Measurements from ENCODE around the gene SEC16B. TPM values are rescaled to one million over a fixed set of nuclear protein-coding genes. Genes with fewer than 3 reads are reported as not detected.
"Not testable (repeated sequence)": the region's sequence is repeated elsewhere in the genome, so short reads cannot be mapped to it uniquely, and the experiment has no call there.

SEC16B gene
- total and polyA plus RNA-seq, 4 experiments from 2014 or later = not detected

GRCh38 chr1:177986281-177986680 is 16.4 kb upstream of the SEC16B start:
- H3K9me3 ChIP-seq (ENCODE audit: control insufficient read depth in 1 of 2, low read length in 2 of 2); intact Hi-C loops (cut with micrococcal nuclease); H3K27me3 Mint-ChIP-seq; H3K27ac ChIP-seq (ENCODE audit: low read depth, low read length); H3K4me1 ChIP-seq (ENCODE audit: insufficient read depth, low read length); H3K27me3 ChIP-seq (ENCODE audit: insufficient read depth, low read length); H3K27ac Mint-ChIP-seq; H3K36me3 ChIP-seq (ENCODE audit: insufficient read depth, low read length); H3K4me1 Mint-ChIP-seq; H3K4me3 ChIP-seq (ENCODE audit: low read length in 2 of 2); H3K4me3 Mint-ChIP-seq; H3K36me3 Mint-ChIP-seq; DNase-seq; POLR2A ChIA-PET (ENCODE audit: partially characterized antibody); CTCF ChIA-PET (ENCODE audit: partially characterized antibody): not testable (repeated sequence)
- peaks cover 0 to 23% (median 14%) of the 10 kb centered on the region in 8 donors for H3K9me3 Mint-ChIP-seq

GRCh38 chr1:177984761-177985160 is 14.9 kb upstream of the SEC16B start:
- no peak overlapping the region for H3K27ac Mint-ChIP-seq
- no peak for DNase-seq
- ChIA-PET CTCF (ENCODE audit: partially characterized antibody) (no interaction called here), POLR2A (ENCODE audit: partially characterized antibody) (no interaction called here)
- H3K36me3 ChIP-seq (ENCODE audit: insufficient read depth, low read length) = no peaks in the 10 kb centered on the region
- no peak overlapping the region for H3K27ac ChIP-seq (ENCODE audit: low read depth, low read length)
- no peak overlapping the region for H3K4me3 ChIP-seq (ENCODE audit: low read length in 2 of 2)
- no peak overlapping the region for H3K4me3 Mint-ChIP-seq
- no peaks in the 10 kb centered on the region for H3K4me1 ChIP-seq (ENCODE audit: insufficient read depth, low read length)
- no peaks in the 10 kb centered on the region for H3K4me1 Mint-ChIP-seq
- intact Hi-C loops (cut with micrococcal nuclease) = no loop called here
- H3K9me3 ChIP-seq (ENCODE audit: control insufficient read depth in 1 of 2, low read length in 2 of 2) = no peaks in the 10 kb centered on the region
- H3K9me3 Mint-ChIP-seq = peaks cover 0 to 23% (median 11%) of the 10 kb centered on the region in 8 donors
- no peaks in the 10 kb centered on the region for H3K27me3 ChIP-seq (ENCODE audit: insufficient read depth, low read length)
- no peaks in the 10 kb centered on the region for H3K27me3 Mint-ChIP-seq
- H3K36me3 Mint-ChIP-seq = no peaks in the 10 kb centered on the region

- H3K9me3 ChIP-seq (ENCODE audit: control insufficient read depth in 1 of 2, low read length in 2 of 2) = no peaks in the 10 kb centered on the region
- ChIA-PET POLR2A (ENCODE audit: partially characterized antibody) (no interaction called here), CTCF (ENCODE audit: partially characterized antibody) (no interaction called here)
- no peak overlapping the region for H3K27ac ChIP-seq (ENCODE audit: low read depth, low read length)
- DNase-seq = no peak
- Mint-ChIP-seq H3K9me3 (peaks cover 0 to 20% (median 9%) of the 10 kb centered on the region in 8 donors), H3K4me3 (no peak overlapping the region), H3K4me1 (no peaks in the 10 kb centered on the region), H3K27ac (no peak overlapping the region), H3K27me3 (no peaks in the 10 kb centered on the region), H3K36me3 (no peaks in the 10 kb centered on the region)
- H3K27me3 ChIP-seq (ENCODE audit: insufficient read depth, low read length) = no peaks in the 10 kb centered on the region
- intact Hi-C loops (cut with micrococcal nuclease) = no loop called here
- H3K4me1 ChIP-seq (ENCODE audit: insufficient read depth, low read length) = no peaks in the 10 kb centered on the region
- no peaks in the 10 kb centered on the region for H3K36me3 ChIP-seq (ENCODE audit: insufficient read depth, low read length)
- no peak overlapping the region for H3K4me3 ChIP-seq (ENCODE audit: low read length in 2 of 2)
Measured at GRCh38 chr1:177984136-177984525, 14.3 kb upstream of the SEC16B start.

GRCh38 chr1:177983482-177984135 is 13.8 kb upstream of the SEC16B start:
- no peaks in the 10 kb centered on the region for H3K9me3 ChIP-seq (ENCODE audit: control insufficient read depth in 1 of 2, low read length in 2 of 2)
- ChIA-PET CTCF (ENCODE audit: partially characterized antibody) (no interaction called here), POLR2A (ENCODE audit: partially characterized antibody) (no interaction called here)
- intact Hi-C loops (cut with micrococcal nuclease) = no loop called here
- H3K4me1 ChIP-seq (ENCODE audit: insufficient read depth, low read length) = no peaks in the 10 kb centered on the region
- H3K27me3 ChIP-seq (ENCODE audit: insufficient read depth, low read length) = no peaks in the 10 kb centered on the region
- Mint-ChIP-seq H3K4me3 (no peak overlapping the region), H3K27ac (no peak overlapping the region), H3K36me3 (no peaks in the 10 kb centered on the region), H3K27me3 (no peaks in the 10 kb centered on the region), H3K9me3 (peaks cover 0 to 16% (median 4%) of the 10 kb centered on the region in 8 donors), H3K4me1 (no peaks in the 10 kb centered on the region)
- no peak overlapping the region for H3K4me3 ChIP-seq (ENCODE audit: low read length in 2 of 2)
- no peak overlapping the region for H3K27ac ChIP-seq (ENCODE audit: low read depth, low read length)
- no peaks in the 10 kb centered on the region for H3K36me3 ChIP-seq (ENCODE audit: insufficient read depth, low read length)
- DNase-seq = no peak

- CTCF ChIA-PET (ENCODE audit: partially characterized antibody) = no interaction called here
- Mint-ChIP-seq H3K9me3 (peaks cover 0 to 15% (median 4%) of the 10 kb centered on the region in 8 donors), H3K27ac (no peak overlapping the region), H3K36me3 (no peaks in the 10 kb centered on the region), H3K27me3 (no peaks in the 10 kb centered on the region), H3K4me3 (no peak overlapping the region), H3K4me1 (no peaks in the 10 kb centered on the region)
- H3K9me3 ChIP-seq (ENCODE audit: control insufficient read depth in 1 of 2, low read length in 2 of 2) = no peaks in the 10 kb centered on the region
- H3K4me3 ChIP-seq (ENCODE audit: low read length in 2 of 2) = no peak overlapping the region
- H3K36me3 ChIP-seq (ENCODE audit: insufficient read depth, low read length) = no peaks in the 10 kb centered on the region
- POLR2A ChIA-PET (ENCODE audit: partially characterized antibody) = no interaction called here
- intact Hi-C loops (cut with micrococcal nuclease) = no loop called here
- no peaks in the 10 kb centered on the region for H3K4me1 ChIP-seq (ENCODE audit: insufficient read depth, low read length)
- H3K27me3 ChIP-seq (ENCODE audit: insufficient read depth, low read length) = no peaks in the 10 kb centered on the region
- no peak overlapping the region for H3K27ac ChIP-seq (ENCODE audit: low read depth, low read length)
- no peak for DNase-seq
Measured at GRCh38 chr1:177983077-177983476, 13.2 kb upstream of the SEC16B start.

- no peak overlapping the region for H3K4me3 Mint-ChIP-seq
- Histone ChIP-seq H3K27ac (ENCODE audit: low read depth, low read length) (no peak overlapping the region), H3K27me3 (ENCODE audit: insufficient read depth, low read length) (no peaks in the 10 kb centered on the region), H3K9me3 (ENCODE audit: control insufficient read depth in 1 of 2, low read length in 2 of 2) (no peaks in the 10 kb centered on the region), H3K4me1 (ENCODE audit: insufficient read depth, low read length) (no peaks in the 10 kb centered on the region), H3K36me3 (ENCODE audit: insufficient read depth, low read length) (no peaks in the 10 kb centered on the region), H3K4me3 (ENCODE audit: low read length in 2 of 2) (no peak overlapping the region)
- DNase-seq = no peak
- ChIA-PET POLR2A (ENCODE audit: partially characterized antibody) (no interaction called here), CTCF (ENCODE audit: partially characterized antibody) (no interaction called here)
- H3K9me3 Mint-ChIP-seq = peaks cover 0 to 8% (median 0%) of the 10 kb centered on the region in 8 donors
- intact Hi-C loops (cut with micrococcal nuclease) = no loop called here
- no peaks in the 10 kb centered on the region for H3K36me3 Mint-ChIP-seq
- H3K27ac Mint-ChIP-seq = no peak overlapping the region
- H3K4me1 Mint-ChIP-seq = no peaks in the 10 kb centered on the region
- peaks cover 0 to under 1% of the 10 kb centered on the region in 2 donors for H3K27me3 Mint-ChIP-seq
Measured at GRCh38 chr1:177981200-177981599, 11.3 kb upstream of the SEC16B start.

- no peak overlapping the region for H3K4me3 ChIP-seq (ENCODE audit: low read length in 2 of 2)
- no peaks in the 10 kb centered on the region for H3K4me1 ChIP-seq (ENCODE audit: insufficient read depth, low read length)
- H3K27me3 Mint-ChIP-seq = peaks cover 0 to 1% of the 10 kb centered on the region in 2 donors
- no peaks in the 10 kb centered on the region for H3K36me3 Mint-ChIP-seq
- CTCF ChIA-PET (ENCODE audit: partially characterized antibody) = no interaction called here
- H3K9me3 ChIP-seq (ENCODE audit: control insufficient read depth in 1 of 2, low read length in 2 of 2) = no peaks in the 10 kb centered on the region
- peaks cover 0 to 5% (median 3%) of the 10 kb centered on the region in 8 donors for H3K9me3 Mint-ChIP-seq
- H3K27me3 ChIP-seq (ENCODE audit: insufficient read depth, low read length) = no peaks in the 10 kb centered on the region
- H3K4me1 Mint-ChIP-seq = no peaks in the 10 kb centered on the region
- H3K27ac ChIP-seq (ENCODE audit: low read depth, low read length) = no peak overlapping the region
- DNase-seq = no peak
- no peak overlapping the region for H3K4me3 Mint-ChIP-seq
- H3K27ac Mint-ChIP-seq = no peak overlapping the region
- POLR2A ChIA-PET (ENCODE audit: partially characterized antibody) = no interaction called here
- intact Hi-C loops (cut with micrococcal nuclease) = no loop called here
- no peaks in the 10 kb centered on the region for H3K36me3 ChIP-seq (ENCODE audit: insufficient read depth, low read length)
Measured at GRCh38 chr1:177979272-177979671, 9.4 kb upstream of the SEC16B start.

- Mint-ChIP-seq H3K27me3 (peaks cover 0 to 1% of the 10 kb centered on the region in 2 donors), H3K9me3 (peaks cover 0 to 5% (median 3%) of the 10 kb centered on the region in 8 donors), H3K4me1 (no peaks in the 10 kb centered on the region), H3K27ac (no peak overlapping the region), H3K36me3 (no peaks in the 10 kb centered on the region), H3K4me3 (no peak overlapping the region)
- H3K36me3 ChIP-seq (ENCODE audit: insufficient read depth, low read length) = no peaks in the 10 kb centered on the region
- POLR2A ChIA-PET (ENCODE audit: partially characterized antibody) = no interaction called here
- DNase-seq = no peak
- intact Hi-C loops (cut with micrococcal nuclease) = no loop called here
- H3K4me3 ChIP-seq (ENCODE audit: low read length in 2 of 2) = no peak overlapping the region
- H3K27ac ChIP-seq (ENCODE audit: low read depth, low read length) = no peak overlapping the region
- H3K4me1 ChIP-seq (ENCODE audit: insufficient read depth, low read length) = no peaks in the 10 kb centered on the region
- H3K27me3 ChIP-seq (ENCODE audit: insufficient read depth, low read length) = no peaks in the 10 kb centered on the region
- H3K9me3 ChIP-seq (ENCODE audit: control insufficient read depth in 1 of 2, low read length in 2 of 2) = no peaks in the 10 kb centered on the region
- CTCF ChIA-PET (ENCODE audit: partially characterized antibody) = no interaction called here
Measured at GRCh38 chr1:177978530-177978929, 8.7 kb upstream of the SEC16B start.
